Left hindlimb (tissue), 1 donor: Measurements from ENCODE around the gene CD151.

Experiments used
- DNase-seq: peaks from one replicate; pipeline ENCODE4 v3.0.0-alpha.2; 2018

CD151 gene

GRCh38 chr11:832529-833113 is at the start of gene CD151:
Gene CD151, plus strand, starts transcription at chr11:832952. Its CDS starts 3,118 bp downstream, at chr11:836070.
- no peak for DNase-seq

GRCh38 chr11:783581-784015 is 49.2 kb upstream of the CD151 start:
- peak; percentile 90 for DNase-seq

DNA sequence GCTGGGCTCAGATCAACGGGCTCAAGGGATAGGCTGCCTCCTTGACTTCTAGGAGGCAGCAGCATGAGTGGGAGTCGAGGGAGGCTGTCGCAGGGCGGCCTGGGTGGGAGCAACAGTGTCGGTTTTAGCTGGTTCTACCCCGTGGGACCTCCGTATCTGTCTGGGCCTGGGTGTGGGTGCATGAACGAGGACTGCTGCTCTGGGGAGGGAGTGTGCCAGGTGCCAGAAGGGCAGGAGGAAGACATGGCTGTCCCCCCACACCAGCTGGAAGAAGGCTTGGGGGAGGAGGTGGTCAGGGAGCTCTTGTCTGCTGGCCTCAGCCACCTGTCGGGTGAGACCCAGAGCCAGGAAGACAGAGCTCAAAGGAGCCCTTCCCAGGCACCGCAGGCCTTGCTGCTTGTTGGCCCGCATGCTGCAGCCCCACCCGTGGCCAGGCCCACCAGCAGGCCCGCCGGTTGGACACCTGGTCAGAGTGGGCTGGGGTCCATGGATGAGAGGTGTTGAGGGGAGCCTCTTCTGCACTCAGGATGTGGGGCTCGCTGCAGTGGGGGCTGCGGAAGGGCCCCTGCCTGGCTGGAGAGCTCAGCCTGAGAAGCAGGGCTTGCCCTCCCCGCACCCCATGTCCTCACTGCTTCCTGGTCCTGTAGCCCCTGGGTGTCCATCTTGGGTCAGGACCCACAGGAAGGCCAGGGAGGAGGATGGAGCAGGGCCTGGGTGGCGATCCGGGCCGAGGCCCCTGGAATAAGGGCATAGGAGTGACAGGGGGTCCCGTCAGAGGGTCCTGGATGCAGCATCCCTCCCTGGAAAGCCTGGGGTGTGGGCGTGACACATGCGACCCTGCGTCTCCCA is 46.3 kb upstream of the CD151 start:
- DNase-seq, result no peak

- no peak for DNase-seq
Measured at GRCh38 chr11:787084-787675, 45.6 kb upstream of the CD151 start.

DNA sequence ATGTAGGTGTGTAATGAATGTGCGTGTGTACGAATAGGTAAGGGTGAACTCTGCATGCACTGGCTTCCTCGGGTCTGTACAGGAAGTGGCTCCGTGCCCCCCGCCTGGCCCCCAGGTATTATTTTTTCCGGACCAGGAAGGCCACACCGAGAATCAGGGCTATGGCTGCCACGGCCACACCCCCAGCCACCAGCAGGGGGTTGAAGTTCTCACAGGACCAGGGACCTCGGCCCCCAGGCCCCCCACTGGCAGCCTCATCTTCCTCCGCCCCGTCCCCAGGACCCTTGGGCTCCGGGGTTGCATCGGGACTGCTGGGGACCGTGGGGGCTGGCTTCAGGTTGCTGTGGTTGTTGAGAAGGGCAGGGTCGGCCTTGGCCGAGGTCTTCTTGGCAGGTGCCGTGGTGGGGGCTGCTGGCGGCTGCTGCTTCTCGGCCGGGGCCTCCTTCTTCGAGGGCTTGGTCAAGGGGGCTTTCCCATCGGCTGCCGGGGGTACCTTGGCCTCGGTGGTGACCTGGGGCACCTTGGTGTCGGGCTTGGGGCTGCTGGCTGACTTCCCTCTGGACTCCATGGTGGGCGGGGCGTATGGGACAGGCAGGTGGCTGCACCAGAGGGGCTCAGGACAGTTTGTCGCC is 44.6 kb upstream of the CD151 start:
- DNase-seq, result no peak

- no peak for DNase-seq
Measured at GRCh38 chr11:788953-789940, 43.5 kb upstream of the CD151 start.

GRCh38 chr11:789943-790342 is 42.8 kb upstream of the CD151 start, which contains the start of gene CEND1:
Gene CEND1, minus strand, starts transcription at chr11:790090. Its CDS starts 1,514 bp downstream, at chr11:788576.
- DNase-seq, result no peak

GRCh38 chr11:790721-791564 is 41.8 kb upstream of the CD151 start:
- no peak for DNase-seq

GRCh38 chr11:791658-792534 is 40.9 kb upstream of the CD151 start:
- no peak for DNase-seq

GRCh38 chr11:792535-792821 is 40.3 kb upstream of the CD151 start:
- no peak for DNase-seq

- no peak for DNase-seq
Measured at GRCh38 chr11:792873-793272, 39.9 kb upstream of the CD151 start.

DNA sequence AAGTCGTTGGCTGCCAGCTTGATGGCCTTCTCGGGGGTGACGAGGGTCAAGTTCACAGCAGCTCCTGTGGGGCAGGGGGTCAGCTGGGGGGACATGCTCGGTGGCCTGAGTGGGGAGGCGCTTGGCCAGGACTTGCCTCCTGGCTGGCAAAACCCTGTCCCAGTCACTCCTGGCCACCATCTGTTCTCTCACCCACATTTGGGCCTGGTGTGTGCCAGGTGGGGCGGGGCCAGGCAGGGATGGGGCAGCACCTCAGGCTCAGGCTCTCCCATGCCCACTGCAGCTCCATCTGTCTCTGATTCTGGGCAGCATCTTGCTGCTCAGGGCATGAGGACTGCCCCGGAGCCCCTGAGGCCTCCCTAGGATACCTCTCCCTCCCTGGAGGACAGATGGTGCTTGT is 39.2 kb upstream of the CD151 start:
- DNase-seq, result no peak

GRCh38 chr11:794013-794765 is 38.6 kb upstream of the CD151 start:
- no peak for DNase-seq

GRCh38 chr11:794766-795633 is 37.8 kb upstream of the CD151 start:
- no peak for DNase-seq

DNA sequence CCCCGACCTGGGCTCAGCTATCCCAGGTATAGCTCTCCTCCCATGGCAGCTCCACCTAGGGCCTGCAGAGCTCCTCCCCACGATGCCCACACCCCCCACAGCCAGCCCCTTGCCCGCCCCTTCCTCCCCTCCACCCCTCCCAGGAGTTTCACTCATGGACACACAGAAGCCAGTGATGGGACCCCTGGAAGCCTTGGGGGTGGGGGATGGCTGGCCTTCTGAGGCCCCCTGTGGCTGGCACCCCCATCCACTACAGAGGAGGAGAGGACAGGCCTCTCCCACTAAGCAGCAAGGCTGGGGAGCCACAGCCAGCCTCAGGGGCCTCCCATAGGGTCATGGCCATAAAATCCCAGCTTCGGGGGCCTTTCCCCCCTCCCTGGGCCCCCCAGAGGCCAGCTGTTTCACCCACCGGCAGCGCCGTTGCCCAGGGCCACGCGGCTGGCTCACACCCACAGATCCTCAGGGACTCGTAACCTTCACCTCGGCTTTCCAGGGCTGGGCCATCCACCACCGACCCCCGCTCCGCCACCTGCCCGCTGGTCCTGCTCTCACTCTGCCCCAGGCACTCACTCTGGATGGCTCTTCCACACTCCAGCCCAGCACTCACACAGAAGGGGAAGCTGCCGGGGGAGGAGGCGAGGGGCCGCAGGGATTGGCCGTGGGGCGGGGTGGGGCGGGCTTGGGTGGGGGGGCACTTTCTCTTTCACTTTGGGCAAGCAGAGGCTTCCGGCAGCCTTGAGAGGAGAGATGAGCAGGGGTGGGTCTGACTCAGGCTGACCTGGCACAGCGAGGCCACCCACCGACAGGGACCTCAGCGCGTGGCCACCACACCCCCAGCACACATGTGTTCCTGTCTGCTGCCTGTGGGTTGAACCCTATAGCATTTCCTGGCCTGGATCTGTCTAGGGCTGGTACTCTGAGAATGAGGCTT is 36.9 kb upstream of the CD151 start:
- peak; percentile 90 for DNase-seq

DNA sequence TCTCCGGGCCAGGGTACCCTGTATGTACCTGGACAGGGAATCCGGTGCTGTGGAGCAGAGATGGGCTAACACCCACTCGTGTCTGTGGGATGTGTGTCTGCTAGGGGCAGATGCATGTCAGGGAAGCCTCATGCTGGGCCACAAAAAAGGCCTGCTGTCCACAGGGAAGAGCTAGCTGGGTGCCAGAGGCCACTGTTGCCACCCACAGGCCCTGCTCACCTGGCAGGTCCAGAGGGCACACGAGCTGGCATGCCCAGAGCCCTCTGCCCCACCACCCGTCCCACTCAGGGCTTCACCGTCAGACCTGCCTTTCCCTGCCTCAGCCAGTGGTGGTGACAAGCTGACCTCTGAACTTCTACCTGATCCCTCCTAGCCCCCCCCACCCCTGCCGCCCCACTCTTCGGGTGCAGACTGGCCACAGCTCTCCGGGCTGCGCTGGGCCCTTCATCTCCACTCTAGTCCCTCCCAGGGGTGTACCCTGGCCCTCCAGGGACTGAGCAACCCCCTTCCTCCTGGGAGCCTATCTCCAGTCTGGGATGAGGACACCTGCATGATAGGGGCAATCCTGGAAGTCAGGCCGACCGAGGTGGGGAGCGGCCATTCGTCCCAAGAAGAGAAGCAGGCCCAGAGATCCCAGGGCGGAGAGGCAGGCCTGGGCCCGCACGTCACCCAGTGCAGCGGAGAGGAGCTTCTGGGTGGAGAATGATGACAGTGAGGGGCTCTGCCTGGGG is 36.0 kb upstream of the CD151 start:
- no peak for DNase-seq
